ENCODE results near the gene NIPAL3.
A peak's percentile ranks its signal among the peaks of the same experiment; 100 is the strongest.
"Not testable (repeated sequence)": the region's sequence is repeated elsewhere in the genome, so short reads cannot be mapped to it uniquely, and the experiment has no call there.

NIPAL3 gene

GRCh38 chr1:24459551-24460266, 44.1 kb downstream of the NIPAL3 start:
- no peak for DNase-seq (ENCODE audit: low spot score)

DNA sequence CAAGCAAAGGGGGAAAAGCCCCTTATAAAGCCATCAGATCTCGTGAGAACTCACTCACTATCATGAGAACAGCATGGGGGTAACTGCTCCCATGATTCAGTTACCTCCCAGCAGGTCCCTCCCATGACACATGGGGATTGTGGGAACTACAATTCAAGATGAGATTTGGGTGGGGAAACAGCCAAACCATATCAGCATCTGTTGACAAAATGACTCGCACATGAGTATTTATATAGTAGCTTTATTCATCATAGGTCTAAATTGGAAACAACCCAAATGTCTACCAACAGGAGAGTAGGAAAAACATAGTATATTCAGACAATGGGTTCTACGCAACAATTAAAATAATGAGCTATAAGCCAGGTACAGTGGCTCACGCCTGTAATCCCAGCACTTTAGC, 46.5 kb downstream of the NIPAL3 start:
- DNase-seq (ENCODE audit: low spot score): not testable (repeated sequence)

DNA sequence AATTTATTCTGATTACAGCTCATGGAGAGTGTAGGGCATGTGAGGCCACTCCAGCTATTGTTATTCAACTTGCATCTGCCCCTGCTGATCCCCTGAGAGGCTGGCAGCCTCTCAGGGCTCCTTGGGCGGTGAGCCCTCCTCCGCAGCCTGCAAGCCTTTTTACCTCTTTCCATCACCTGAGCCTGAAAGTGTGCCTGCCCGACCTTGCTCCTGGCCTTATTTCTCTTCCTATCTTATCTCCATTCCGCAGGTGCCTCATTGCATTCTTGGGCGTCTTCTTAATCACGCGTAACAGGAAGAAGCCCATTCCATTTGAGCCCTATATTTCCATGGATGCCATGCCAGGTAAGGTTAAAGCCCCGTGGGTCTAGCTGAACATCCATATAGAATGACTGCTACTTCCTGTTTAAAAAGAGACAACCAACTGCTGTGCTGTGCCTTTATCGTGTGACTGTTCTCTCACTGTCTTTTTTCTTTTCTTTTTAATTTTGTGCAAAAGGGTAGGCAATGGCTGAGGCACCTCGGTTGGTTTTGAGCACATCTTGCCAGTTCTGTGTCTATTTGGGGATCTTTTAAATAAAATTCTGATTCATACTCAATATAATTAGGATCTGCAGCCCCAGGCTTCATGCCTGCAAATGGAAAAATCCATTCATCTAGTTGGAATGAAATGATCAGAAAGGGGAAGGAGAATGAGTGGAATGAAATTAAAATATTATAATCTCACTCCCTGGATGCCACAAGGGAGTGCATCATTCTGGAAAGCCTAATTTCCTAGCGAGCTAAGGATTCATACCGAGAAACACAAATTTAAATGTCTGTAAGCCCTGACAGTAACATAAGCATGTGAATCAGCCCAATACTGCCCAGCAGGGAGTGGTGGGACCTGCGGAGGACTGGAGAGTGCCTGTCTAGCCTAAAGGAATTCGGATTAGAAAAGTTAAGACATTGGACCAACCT, 48.5 kb downstream of the NIPAL3 start:
- DNase-seq (ENCODE audit: low spot score): peak; percentile 29

- DNase-seq (ENCODE audit: low spot score): no peak
Measured at GRCh38 chr1:24465099-24465498, 49.5 kb downstream of the NIPAL3 start.

GRCh38 chr1:24465638-24466037, 50.0 kb downstream of the NIPAL3 start:
- DNase-seq (ENCODE audit: low spot score): no peak

DNA sequence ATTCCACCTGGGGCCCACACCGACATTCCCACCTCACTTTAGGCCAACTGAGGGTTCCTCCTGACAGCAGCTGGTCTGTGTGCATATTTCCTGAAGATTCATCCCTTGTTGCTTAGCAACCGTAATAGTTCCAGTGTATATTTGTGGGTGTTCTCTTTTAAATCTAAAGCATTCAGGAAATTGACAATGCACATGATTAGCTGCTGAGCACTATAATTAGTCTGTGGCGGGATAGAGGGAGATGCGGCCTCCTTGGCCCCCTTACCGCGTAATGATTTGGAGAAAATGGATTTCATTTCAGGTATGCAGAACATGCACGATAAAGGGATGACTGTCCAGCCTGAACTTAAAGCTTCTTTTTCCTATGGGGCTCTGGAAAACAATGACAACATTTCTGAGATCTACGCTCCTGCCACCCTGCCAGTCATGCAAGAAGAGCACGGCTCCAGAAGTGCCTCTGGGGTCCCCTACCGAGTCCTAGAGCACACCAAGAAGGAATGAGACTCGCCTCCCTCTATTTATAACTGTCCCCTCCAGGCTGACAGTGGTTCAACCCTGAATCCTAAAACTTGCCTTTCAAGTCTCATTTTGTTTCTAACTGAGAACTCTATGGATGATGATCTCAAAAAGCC, 53.2 kb downstream of the NIPAL3 start:
- no peak for DNase-seq (ENCODE audit: low spot score)

DNA sequence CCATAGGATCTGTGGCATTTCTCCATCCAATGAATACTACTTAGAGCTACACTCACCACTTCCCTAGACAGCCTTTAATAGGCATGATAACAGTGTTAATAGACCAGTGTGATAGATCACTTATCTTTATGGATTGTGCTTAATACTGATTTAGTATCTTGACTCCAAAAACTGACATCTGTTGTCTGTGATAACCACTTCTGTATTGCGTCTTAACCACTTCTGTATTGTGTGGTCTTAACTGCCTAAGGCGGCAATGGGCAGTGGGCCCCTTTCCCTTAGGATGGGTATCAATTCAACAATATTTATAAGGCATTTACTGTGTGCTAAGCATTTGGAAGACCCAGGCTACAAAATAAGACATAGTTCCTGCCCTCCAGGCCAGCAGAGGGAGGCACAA, 55.0 kb downstream of the NIPAL3 start:
- no peak for DNase-seq (ENCODE audit: low spot score)

DNA sequence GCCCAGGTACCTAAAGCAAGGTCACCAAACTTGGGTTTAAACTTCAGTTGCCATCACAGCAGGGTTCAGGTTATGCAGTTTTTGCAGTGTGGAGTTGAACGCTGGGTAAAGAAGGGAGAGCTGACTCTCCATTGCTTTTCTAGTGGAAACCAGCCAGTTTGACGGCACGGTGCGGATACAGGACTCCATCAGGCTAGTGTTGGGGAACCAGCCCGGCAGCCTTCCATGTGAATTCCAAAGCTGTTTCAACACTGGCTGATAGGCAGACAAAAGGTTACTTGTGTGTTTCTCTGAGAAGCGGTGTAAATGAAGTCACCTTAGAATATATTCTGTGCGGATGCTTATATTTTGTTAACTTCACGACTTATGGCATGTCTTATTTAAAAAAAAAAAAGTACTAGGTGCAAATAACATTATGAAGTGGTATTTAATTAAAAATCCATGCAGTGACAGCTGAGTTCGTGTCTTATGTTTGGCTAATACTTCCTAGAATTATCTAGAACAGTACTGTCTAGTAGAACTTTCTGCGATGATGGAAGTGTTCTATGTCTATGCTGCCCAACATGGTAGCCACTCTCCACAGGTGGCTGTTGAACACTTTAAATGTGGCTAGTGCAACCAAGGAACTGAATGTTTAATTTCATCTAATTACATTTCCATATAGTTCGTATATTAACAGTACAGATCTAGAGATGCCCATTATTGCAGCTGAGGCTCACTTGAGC, 57.1 kb downstream of the NIPAL3 start:
- no peak for DNase-seq (ENCODE audit: low spot score)

GRCh38 chr1:24474193-24474592, 58.6 kb downstream of the NIPAL3 start:
- no peak for DNase-seq (ENCODE audit: low spot score)

DNA sequence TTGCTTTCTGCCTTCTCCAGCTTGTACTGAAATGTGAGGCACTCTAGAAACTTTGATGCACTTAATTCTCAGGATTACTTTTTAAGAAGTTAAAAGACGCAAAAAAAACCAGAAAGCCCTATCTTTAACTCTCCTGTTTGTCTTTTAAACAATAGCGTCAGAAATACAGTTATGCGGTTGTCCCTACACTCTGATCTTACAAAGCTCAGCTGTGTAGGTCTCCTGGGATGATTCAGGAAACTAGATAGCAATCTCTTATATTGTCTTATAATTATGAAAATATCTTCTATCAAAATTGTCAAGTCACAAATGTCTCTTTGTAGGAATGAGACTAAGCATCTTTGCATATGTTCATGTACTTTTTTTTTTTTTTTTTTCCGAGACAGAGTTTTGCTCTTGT, 60.1 kb downstream of the NIPAL3 start:
- DNase-seq (ENCODE audit: low spot score): no peak

GRCh38 chr1:24476571-24476970, 61.0 kb downstream of the NIPAL3 start:
- DNase-seq (ENCODE audit: low spot score): no peak

DNA sequence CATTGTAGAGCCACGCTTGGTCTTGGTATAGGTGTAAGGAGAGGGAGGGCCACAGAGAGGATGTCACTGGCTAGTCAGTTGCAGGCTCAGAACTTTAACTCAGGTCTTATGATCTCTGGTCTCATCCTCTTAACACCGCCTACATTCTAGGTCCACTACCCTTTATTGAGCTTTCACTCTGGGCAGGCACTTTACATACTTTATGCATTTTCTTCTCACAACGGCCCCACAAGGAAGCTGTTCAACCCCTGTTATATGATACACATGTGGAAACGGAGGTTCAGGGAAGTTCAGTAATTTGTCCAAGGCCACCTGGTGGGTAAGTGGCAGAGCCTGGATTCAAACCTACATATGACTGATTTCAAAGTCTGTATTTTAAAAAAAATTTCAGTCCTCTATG, 61.7 kb downstream of the NIPAL3 start:
- no peak for DNase-seq (ENCODE audit: low spot score)

DNA sequence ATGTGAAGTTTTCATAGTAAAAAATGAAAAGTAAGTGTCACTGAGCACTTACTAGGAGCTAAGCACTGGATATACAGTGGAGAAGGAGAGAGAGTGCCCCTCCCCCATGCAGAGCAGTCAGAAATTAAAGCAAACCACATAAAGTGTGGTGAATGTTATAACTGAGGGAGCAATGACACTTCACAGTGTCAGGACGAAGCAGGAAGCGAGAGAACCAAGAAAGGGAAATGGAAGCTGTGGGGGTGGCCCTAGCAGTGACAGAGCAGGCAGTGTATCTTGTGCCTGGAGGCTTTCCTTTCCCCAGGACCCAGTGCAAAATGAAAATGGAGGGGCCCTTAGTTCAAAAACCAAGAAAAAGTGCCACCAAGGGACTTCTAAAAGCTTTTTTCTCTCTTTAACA, 65.5 kb downstream of the NIPAL3 start:
- no peak for DNase-seq (ENCODE audit: low spot score)

DNA sequence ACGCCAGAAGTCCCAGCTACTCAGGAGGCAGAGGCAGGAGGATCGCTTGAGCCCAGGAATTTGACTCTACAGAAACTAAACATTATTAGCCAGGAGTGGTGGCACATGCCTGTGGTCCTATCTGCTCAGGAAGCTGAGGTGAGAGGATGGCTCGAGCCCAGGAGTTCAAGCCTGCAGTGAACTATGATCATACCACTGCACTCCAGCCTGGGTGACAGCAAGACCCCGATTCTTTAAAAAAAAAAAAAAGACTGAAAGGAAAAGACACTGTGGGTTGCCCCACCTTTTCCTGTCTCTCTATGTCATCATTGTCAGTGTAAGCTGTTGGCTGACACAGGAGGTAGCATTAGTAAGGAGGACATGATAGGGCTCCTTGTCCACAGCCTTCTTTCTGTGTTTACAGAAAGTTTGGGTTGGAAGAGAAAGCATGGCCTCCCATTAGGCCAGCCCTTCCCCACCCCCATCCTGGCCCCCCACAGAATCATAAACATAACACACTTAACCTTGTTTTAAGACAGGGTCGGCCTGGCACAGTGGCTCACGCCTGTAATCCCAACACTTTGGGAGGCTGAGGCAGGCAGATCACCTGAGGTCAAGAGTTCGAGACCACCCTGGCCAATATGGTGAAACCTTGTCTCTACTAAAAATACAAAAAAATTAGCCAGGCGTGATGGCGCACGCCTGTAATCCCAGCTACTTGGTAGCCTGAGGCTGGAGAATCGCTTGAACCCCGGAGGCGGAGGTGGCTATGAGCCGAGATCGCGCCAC, 66.4 kb downstream of the NIPAL3 start:
- no peak for DNase-seq (ENCODE audit: low spot score)

DNA sequence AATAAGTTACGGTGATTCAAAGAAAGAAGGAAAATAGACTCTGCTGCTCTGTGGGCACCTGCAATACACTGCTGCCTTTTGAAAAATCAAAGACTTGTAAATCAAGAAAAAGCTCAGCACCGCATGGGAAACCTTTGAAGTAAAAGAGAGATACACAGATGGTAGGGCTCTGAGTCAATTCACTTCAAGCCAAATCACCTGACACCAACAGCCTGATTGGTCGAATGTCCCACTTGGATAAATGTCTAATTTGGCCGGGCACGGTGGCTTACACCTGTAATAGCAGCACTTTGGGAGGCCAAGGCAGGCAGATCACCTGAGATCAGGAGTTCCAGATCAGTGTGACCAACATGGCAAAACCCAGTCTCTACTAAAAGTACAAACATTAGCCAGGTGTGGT, 67.8 kb downstream of the NIPAL3 start:
- DNase-seq (ENCODE audit: low spot score): no peak

- DNase-seq (ENCODE audit: low spot score): no peak
Measured at GRCh38 chr1:24484199-24484598, 68.6 kb downstream of the NIPAL3 start.

- no peak for DNase-seq (ENCODE audit: low spot score)
Measured at GRCh38 chr1:24486331-24487065, 70.9 kb downstream of the NIPAL3 start.

DNA sequence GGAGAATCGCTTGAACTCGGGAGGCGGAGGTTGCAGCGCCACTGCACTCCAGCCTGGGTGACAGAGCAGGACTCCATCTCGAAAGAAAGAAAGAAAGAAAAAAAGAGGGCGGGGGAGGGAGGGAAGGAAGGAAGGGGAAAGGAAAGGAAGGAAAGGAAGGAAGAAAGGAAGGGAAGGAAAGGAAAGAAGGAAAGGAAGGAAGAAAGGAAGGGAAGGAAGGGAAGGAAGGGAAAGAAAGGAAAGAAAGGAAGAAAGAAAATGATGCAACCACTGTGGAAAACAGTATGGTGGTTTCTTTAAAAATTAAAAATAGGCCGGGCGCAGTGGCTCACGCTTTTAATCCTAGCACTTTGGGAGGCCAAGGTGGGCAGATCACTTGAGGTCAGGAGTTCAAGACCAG, 71.9 kb downstream of the NIPAL3 start:
- DNase-seq (ENCODE audit: low spot score): no peak

DNA sequence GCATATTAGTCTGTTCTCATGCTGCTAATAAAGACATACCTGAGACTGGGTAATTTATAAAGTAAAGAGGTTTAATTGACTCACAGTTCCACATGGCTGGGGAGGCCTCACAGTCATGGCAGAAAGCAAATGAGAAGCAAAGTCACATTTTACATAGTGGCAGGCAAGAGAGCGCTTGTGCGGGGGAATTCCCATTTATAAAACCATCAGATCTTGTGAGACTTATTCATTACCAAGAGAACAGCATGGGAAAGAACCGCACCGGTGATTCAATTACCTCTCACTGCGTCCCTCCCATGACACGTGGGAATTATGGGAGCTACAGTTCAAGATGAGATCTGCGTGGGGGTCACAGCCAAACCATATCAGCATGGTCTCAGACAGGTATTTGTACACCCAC, 72.6 kb downstream of the NIPAL3 start:
- DNase-seq (ENCODE audit: low spot score): not testable (repeated sequence)

DNA sequence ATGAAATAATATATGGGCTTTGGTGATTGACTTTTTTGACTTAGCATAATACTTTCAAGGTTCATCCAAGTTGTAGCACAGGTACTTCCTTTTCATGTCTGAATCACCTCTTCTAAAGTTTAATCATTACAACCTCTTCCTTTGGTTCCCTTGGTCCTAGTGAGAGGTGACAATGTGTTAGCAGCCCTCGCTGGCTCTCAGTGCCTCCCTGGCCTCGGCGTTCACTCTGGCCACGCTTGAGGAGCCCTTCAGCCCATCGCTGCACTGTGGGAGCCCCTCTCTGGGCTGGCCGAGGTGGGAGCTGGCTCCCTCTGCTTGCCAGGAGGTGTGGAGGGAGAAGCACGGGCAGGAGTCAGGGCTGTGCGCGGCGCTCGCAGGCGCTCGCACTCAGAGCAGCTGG, 74.1 kb downstream of the NIPAL3 start:
- DNase-seq (ENCODE audit: low spot score): no peak

Measured in cerebellar cortex (tissue), 1 donor.